Activated CD8-positive, alpha-beta memory T cell treated with anti-CD3 and anti-CD28 coated beads for 36 hours (primary cell): ENCODE data around the gene EDIL3. TPM values are rescaled to one million over a fixed set of nuclear protein-coding genes. Genes with fewer than 3 reads are reported as not detected.
"Not testable (repeated sequence)": the region's sequence is repeated elsewhere in the genome, so short reads cannot be mapped to it uniquely, and the experiment has no call there.

Experiments used
- CTCF ChIA-PET: fragments of 350-600 bp; sonication (Branson Sonifier 250); formaldehyde crosslinking; loops from one replicate; lab custom pipeline; 2021; ENCODE audit warnings: antibody characterized with exemption; lab: Charles Lee
- POLR2A ChIA-PET: fragments of 350-600 bp; sonication (Branson Sonifier 250); formaldehyde crosslinking; loops from one replicate; lab custom pipeline; 2021; ENCODE audit warnings: antibody characterized with exemption; lab: Charles Lee
- total RNA-seq, 2 experiments: library from RNA; stranded (reverse); gene quantifications; one replicate each; pipeline ENCODE4 v1.2.3, GENCODE V29; 2021

EDIL3 gene
- total RNA-seq, 2 experiments from 2014 or later: not detected

GRCh38 chr5:84309850-84310249, 74.8 kb downstream of the EDIL3 start:
- POLR2A ChIA-PET, CTCF ChIA-PET: not testable (repeated sequence)

- POLR2A ChIA-PET: no interaction called here
- CTCF ChIA-PET: no interaction called here
Observed at GRCh38 chr5:84306601-84307000, 78.1 kb downstream of the EDIL3 start.

GRCh38 chr5:84304599-84304998, 80.1 kb downstream of the EDIL3 start:
- ChIA-PET POLR2A (no interaction called here), CTCF (no interaction called here)

- POLR2A ChIA-PET: no interaction called here
- CTCF ChIA-PET: no interaction called here
Observed at GRCh38 chr5:84303315-84303714, 81.4 kb downstream of the EDIL3 start.

- CTCF ChIA-PET: no interaction called here
Observed at GRCh38 chr5:84301535-84301934, 83.1 kb downstream of the EDIL3 start.

GRCh38 chr5:84299959-84300358, 84.7 kb downstream of the EDIL3 start:
- CTCF ChIA-PET: no interaction called here
- POLR2A ChIA-PET: no interaction called here

More at GRCh38 chr5:84301535-84301934, 83.1 kb downstream of the EDIL3 start:
- POLR2A ChIA-PET: no interaction called here

GRCh38 chr5:84298628-84299027, 86.1 kb downstream of the EDIL3 start:
- CTCF ChIA-PET: no interaction called here
- POLR2A ChIA-PET: no interaction called here

GRCh38 chr5:84297641-84298040, 87.0 kb downstream of the EDIL3 start:
- POLR2A ChIA-PET, CTCF ChIA-PET: not testable (repeated sequence)

GRCh38 chr5:84292788-84293653, 91.7 kb downstream of the EDIL3 start:
- CTCF ChIA-PET: no interaction called here
- POLR2A ChIA-PET: no interaction called here

GRCh38 chr5:84292000-84292642, 92.6 kb downstream of the EDIL3 start:
- ChIA-PET POLR2A (no interaction called here), CTCF (no interaction called here)

- ChIA-PET POLR2A (no interaction called here), CTCF (no interaction called here)
Observed at GRCh38 chr5:84290673-84291072, 94.0 kb downstream of the EDIL3 start.

GRCh38 chr5:84290161-84290560, 94.5 kb downstream of the EDIL3 start:
- CTCF ChIA-PET: no interaction called here

GRCh38 chr5:84287951-84288350, 96.7 kb downstream of the EDIL3 start:
- POLR2A ChIA-PET: no interaction called here
- CTCF ChIA-PET: no interaction called here

More at GRCh38 chr5:84290161-84290560, 94.5 kb downstream of the EDIL3 start:
- POLR2A ChIA-PET: no interaction called here

GRCh38 chr5:84286662-84287061, 98.0 kb downstream of the EDIL3 start:
- ChIA-PET POLR2A (no interaction called here), CTCF (no interaction called here)

GRCh38 chr5:84285641-84286637, 98.7 kb downstream of the EDIL3 start:
- CTCF ChIA-PET: no interaction called here

GRCh38 chr5:84281383-84281782, 103.3 kb downstream of the EDIL3 start:
- ChIA-PET CTCF (no interaction called here), POLR2A (no interaction called here)

More at GRCh38 chr5:84285641-84286637, 98.7 kb downstream of the EDIL3 start:
- POLR2A ChIA-PET: no interaction called here

GRCh38 chr5:84279234-84279633, 105.4 kb downstream of the EDIL3 start:
- ChIA-PET CTCF (no interaction called here), POLR2A (no interaction called here)

- POLR2A ChIA-PET: no interaction called here
- CTCF ChIA-PET: no interaction called here
Observed at GRCh38 chr5:84275609-84276008, 109.1 kb downstream of the EDIL3 start.

- POLR2A ChIA-PET: no interaction called here
- CTCF ChIA-PET: no interaction called here
Observed at GRCh38 chr5:84274585-84275468, 109.9 kb downstream of the EDIL3 start.
